ENCODE measurements around the gene TAAR5. TPM values are rescaled to one million over a fixed set of nuclear protein-coding genes. Genes with fewer than 3 reads are reported as not detected.

TAAR5 gene
- total and polyA plus RNA-seq, 10 of the 15 experiments (the other 5 are each of a cell fraction or from before 2014, with no cell fraction given) = not detected

DNA sequence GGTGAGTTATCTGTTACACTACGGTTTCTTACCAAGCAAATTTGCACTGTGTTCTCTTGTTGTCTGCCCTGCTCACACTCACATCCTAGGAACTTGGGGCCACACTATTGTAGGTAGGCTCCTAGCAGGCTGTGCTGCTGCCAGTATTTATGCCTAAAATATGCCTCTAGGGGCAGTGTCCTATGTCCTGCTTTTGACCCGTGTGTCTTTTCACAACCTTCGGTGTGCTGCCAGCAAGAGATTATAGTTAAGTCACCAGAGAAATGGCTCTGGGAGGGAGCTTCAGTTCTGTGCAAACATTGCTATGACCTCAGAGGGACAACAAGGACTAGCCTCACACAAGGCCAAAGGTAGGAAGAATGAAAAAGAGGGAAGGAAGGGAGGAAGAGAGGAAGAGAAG lies 8.9 kb upstream of the TAAR5 start:
- no peak overlapping the region for H3K9ac ChIP-seq (ENCODE audit: control insufficient read depth, insufficient read depth, low read length)
- no peak overlapping the region for H3K27ac ChIP-seq (ENCODE audit: control insufficient read depth, insufficient read depth)
- WGBS (ENCODE audit: insufficient coverage, insufficient replicate concordance, low lambda C conversion rate, missing lambda C conversion rate) = 29% methylated on average over 3 of the region's 3 CpGs
- ChIA-PET POLR2A (no interaction called here), CTCF (interaction anchor here (0.7 to 1.2 kb wide), 3 partner anchors 9 to 360 kb away, joined by 3 to 5 read pairs (median 3); partner anchors contain the start of gene TAAR5), RAD21 (ENCODE audit: unreplicated experiment) (no interaction called here), SMC1A (ENCODE audit: uncharacterized antibody, unreplicated experiment) (interaction anchor here (1.0 kb wide), 1 partner anchor 1325 kb away, joined by 6 read pairs; no protein-coding TSS in a partner anchor)
- H2AFZ ChIP-seq (ENCODE audit: control insufficient read depth, low read depth, low read length) = no peak overlapping the region
- DNase-seq (ENCODE audit: low read depth, low spot score) (no peak), ATAC-seq (peak; percentile 94), FAIRE-seq (no peak)
- H3K79me2 ChIP-seq (ENCODE audit: control insufficient read depth, insufficient read depth, low read length) = no peaks in the 10 kb centered on the region
- TF ChIP-seq ZNF622 (IDR thresholded peaks at IDR 0.05) (no peak), PML (IDR thresholded peaks at IDR 0.05; ENCODE audit: low read length) (no peak), EED (IDR thresholded peaks at IDR 0.05; ENCODE audit: low read depth) (no peak), SRF (IDR thresholded peaks at IDR 0.05; ENCODE audit: low read depth in 2 of 2, low read length in 2 of 2) (no peak), IRF3 (IDR thresholded peaks at IDR 0.05) (no peak)
- TF ChIP-seq, protein P1, sequence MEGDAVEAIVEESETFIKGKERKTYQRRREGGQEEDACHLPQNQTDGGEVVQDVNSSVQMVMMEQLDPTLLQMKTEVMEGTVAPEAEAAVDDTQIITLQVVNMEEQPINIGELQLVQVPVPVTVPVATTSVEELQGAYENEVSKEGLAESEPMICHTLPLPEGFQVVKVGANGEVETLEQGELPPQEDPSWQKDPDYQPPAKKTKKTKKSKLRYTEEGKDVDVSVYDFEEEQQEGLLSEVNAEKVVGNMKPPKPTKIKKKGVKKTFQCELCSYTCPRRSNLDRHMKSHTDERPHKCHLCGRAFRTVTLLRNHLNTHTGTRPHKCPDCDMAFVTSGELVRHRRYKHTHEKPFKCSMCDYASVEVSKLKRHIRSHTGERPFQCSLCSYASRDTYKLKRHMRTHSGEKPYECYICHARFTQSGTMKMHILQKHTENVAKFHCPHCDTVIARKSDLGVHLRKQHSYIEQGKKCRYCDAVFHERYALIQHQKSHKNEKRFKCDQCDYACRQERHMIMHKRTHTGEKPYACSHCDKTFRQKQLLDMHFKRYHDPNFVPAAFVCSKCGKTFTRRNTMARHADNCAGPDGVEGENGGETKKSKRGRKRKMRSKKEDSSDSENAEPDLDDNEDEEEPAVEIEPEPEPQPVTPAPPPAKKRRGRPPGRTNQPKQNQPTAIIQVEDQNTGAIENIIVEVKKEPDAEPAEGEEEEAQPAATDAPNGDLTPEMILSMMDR (IDR thresholded peaks at IDR 0.05 in 2 of 3, conservative IDR thresholded peaks at IDR 0.05 in 1 of 3; ENCODE audit: control insufficient read depth in 2 of 3, extremely low read depth in 1 of 3, insufficient read depth in 1 of 3, low read depth in 3 of 3, low read length in 3 of 3) = peak; percentile 35 to 53 (median 51); a peak in 4 of 6 replicates
- TF ChIP-seq, protein P2, sequence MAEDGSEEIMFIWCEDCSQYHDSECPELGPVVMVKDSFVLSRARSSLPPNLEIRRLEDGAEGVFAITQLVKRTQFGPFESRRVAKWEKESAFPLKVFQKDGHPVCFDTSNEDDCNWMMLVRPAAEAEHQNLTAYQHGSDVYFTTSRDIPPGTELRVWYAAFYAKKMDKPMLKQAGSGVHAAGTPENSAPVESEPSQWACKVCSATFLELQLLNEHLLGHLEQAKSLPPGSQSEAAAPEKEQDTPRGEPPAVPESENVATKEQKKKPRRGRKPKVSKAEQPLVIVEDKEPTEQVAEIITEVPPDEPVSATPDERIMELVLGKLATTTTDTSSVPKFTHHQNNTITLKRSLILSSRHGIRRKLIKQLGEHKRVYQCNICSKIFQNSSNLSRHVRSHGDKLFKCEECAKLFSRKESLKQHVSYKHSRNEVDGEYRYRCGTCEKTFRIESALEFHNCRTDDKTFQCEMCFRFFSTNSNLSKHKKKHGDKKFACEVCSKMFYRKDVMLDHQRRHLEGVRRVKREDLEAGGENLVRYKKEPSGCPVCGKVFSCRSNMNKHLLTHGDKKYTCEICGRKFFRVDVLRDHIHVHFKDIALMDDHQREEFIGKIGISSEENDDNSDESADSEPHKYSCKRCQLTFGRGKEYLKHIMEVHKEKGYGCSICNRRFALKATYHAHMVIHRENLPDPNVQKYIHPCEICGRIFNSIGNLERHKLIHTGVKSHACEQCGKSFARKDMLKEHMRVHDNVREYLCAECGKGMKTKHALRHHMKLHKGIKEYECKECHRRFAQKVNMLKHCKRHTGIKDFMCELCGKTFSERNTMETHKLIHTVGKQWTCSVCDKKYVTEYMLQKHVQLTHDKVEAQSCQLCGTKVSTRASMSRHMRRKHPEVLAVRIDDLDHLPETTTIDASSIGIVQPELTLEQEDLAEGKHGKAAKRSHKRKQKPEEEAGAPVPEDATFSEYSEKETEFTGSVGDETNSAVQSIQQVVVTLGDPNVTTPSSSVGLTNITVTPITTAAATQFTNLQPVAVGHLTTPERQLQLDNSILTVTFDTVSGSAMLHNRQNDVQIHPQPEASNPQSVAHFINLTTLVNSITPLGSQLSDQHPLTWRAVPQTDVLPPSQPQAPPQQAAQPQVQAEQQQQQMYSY (CRISPR knock-in tag; IDR thresholded peaks at IDR 0.05) = no peak
- in situ Hi-C loops (cut with MboI) (no loop called here), intact Hi-C loops (cut with micrococcal nuclease; ENCODE audit: unreplicated experiment) (no loop called here)
- H3K4me3 ChIP-seq = no peak overlapping the region
- no peaks in the 10 kb centered on the region for H3K36me3 ChIP-seq (ENCODE audit: control insufficient read depth in 2 of 2, insufficient read depth in 2 of 2, low read length in 1 of 2)
- H3K9me3 ChIP-seq (replicated peaks; ENCODE audit: control insufficient read depth, insufficient read depth, low read length) = no peaks in the 10 kb centered on the region
- H3K27me3 ChIP-seq (replicated peaks in 1 of 2; ENCODE audit: control insufficient read depth in 2 of 2, insufficient read depth in 2 of 2, low read length in 1 of 2) = 0 out of 4 replicates have a peak, but pooled peaks cover 0 to 2% of the 10 kb centered on the region in 2 experiments
- H3K4me2 ChIP-seq (ENCODE audit: control insufficient read depth, insufficient read depth) = no peak overlapping the region
- no TSS peak for BruUV-seq (replicated peaks)
- no peaks in the 10 kb centered on the region for H3K4me1 ChIP-seq (ENCODE audit: control insufficient read depth, insufficient read depth, low read length)
- H4K20me1 ChIP-seq (ENCODE audit: control insufficient read depth, insufficient read depth) = no peaks in the 10 kb centered on the region

Measured in GM12878 (cell line).